ENCODE results near the gene TBC1D23. TPM values are rescaled to one million over a fixed set of nuclear protein-coding genes. Genes with fewer than 3 reads are reported as not detected.

Gene TBC1D23
- total and polyA plus RNA-seq, 4 donors: 33.8 to 82.1 (median 47.3) TPM

DNA sequence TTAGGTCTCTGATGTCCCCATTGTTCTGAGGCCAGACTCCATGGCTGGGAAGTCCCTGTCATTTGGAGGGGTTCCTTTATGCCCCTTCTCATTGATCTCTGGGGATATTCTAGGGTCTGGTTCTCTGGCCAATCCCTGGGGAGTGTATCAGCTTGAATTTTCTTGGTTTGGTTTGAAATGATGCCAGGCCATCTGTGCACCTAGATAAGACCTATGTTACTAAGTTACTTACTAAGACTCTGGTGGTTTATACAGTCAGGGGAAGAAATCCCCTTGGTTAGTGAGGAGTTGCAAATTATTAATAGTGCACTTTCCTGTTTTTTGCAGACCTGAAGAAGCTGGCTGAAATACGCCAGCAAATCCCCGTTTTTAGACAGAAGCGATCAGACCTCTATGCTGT lies 94.1 kb downstream of the TBC1D23 start:
- no peaks in the 10 kb centered on the region for H3K9me3 ChIP-seq (ENCODE audit: control insufficient read depth, insufficient read depth, low read length)
- H3K4me1 ChIP-seq (ENCODE audit: control insufficient read depth, insufficient read depth, low read length): no peaks in the 10 kb centered on the region
- H3K27me3 ChIP-seq (ENCODE audit: control insufficient read depth, insufficient read depth, low read length): no peaks in the 10 kb centered on the region
- no peak overlapping the region for H3K27ac ChIP-seq (ENCODE audit: low read depth, low read length)
- peaks cover 5% of the 10 kb centered on the region for H3K36me3 ChIP-seq (ENCODE audit: control insufficient read depth, insufficient read depth, low read length)
- no peak overlapping the region for H3K4me3 ChIP-seq (ENCODE audit: low read depth, low read length)
- DNase-seq (ENCODE audit: low read depth in 4 of 6, low spot score in 6 of 6): no peak
- WGBS (ENCODE audit: insufficient coverage): no CpG with 5 or more reads among the region's 3 CpGs

DNA sequence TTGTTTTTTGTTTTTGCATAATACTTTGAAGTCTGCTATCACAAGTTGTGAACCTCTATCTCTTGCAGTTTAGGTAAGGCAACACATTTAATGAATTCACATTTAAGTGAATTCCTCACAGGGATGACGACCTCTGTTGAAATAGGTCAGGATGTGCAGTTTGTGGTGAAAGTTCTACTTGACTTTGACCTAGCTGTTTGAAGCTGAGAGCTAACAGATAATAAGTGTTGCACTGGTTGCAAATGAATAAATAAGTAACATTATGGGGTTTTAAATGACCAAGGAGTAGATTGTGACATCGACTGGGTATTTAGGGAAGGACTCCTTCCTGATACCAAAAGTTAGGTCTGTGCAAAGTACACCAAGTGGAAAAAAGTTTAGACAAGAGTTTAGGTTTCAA lies 97.6 kb downstream of the TBC1D23 start:
- Histone ChIP-seq H3K27ac (ENCODE audit: low read depth, low read length) (no peak overlapping the region), H3K36me3 (ENCODE audit: control insufficient read depth, insufficient read depth, low read length) (no peaks in the 10 kb centered on the region), H3K27me3 (ENCODE audit: control insufficient read depth, insufficient read depth, low read length) (no peaks in the 10 kb centered on the region), H3K9me3 (ENCODE audit: control insufficient read depth, insufficient read depth, low read length) (no peaks in the 10 kb centered on the region), H3K4me1 (ENCODE audit: control insufficient read depth, insufficient read depth, low read length) (no peaks in the 10 kb centered on the region), H3K4me3 (ENCODE audit: low read depth, low read length) (no peak overlapping the region)
- no peak for DNase-seq (ENCODE audit: low read depth in 4 of 6, low spot score in 6 of 6)
- WGBS (ENCODE audit: insufficient coverage): 100% methylated on average over 1 of the region's 2 CpGs

DNA sequence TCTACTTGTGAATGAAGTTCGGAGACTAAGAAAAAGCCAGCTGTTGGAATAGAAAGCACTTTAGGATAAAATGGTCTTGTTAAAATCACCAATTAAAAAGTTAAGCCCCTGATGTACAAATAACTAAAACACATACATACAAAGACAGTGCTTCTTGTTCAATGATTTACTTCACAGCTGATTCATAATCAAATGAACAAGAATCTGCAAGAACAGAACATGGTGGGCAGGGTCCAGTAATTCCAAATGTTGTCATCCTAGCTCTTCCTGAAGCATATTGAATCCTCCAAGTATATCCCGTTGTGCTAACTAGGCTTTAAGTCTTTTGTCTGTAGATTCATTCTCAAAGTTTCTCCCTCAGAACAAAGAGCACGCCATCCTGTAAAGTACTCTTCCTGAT lies 98.2 kb downstream of the TBC1D23 start:
- Histone ChIP-seq H3K4me3 (ENCODE audit: low read depth, low read length) (no peak overlapping the region), H3K4me1 (ENCODE audit: control insufficient read depth, insufficient read depth, low read length) (no peaks in the 10 kb centered on the region), H3K27me3 (ENCODE audit: control insufficient read depth, insufficient read depth, low read length) (no peaks in the 10 kb centered on the region), H3K36me3 (ENCODE audit: control insufficient read depth, insufficient read depth, low read length) (no peaks in the 10 kb centered on the region), H3K27ac (ENCODE audit: low read depth, low read length) (no peak overlapping the region), H3K9me3 (ENCODE audit: control insufficient read depth, insufficient read depth, low read length) (no peaks in the 10 kb centered on the region)
- DNase-seq (ENCODE audit: low read depth in 4 of 6, low spot score in 6 of 6): no peak
- WGBS (ENCODE audit: insufficient coverage): 69% methylated on average over 2 of the region's 3 CpGs

DNA sequence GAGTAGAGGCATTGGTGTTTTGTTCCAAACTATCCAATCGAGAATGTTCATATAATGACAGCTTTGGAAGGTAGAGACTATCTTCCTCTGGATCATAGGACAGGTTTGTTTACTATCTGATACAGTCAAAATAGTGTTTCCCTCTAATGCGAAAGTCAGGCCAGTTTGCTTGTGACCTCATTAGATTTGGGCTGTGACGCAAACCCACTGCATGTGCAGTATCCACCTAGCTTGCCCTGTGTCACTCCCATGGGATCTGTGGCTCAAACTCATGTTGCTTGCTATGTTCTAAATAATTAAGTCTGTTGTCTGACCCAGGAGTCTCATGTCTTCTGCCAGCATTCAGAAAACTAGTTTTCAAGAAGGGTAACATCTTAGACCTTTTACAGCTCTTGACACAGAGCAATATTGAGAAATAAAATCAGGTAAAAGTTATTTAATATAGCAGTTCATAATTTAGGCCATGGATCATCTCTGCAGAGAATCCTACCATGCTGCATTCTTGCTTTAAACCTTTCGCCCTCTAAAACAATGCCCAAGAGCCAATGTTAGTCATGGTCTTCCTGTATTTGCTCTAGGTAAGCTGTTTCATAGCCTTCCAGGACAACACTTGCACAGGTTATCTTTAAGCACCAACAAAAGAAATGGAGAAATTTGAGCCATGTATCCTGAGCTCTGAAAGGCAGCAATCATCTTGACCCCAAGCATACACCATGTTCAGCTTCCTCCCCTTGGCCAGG lies 100.1 kb downstream of the TBC1D23 start:
- DNase-seq (ENCODE audit: low read depth in 4 of 6, low spot score in 6 of 6): no peak
- Histone ChIP-seq H3K36me3 (ENCODE audit: control insufficient read depth, insufficient read depth, low read length) (no peaks in the 10 kb centered on the region), H3K4me3 (ENCODE audit: low read depth, low read length) (no peak overlapping the region), H3K27me3 (ENCODE audit: control insufficient read depth, insufficient read depth, low read length) (no peaks in the 10 kb centered on the region), H3K27ac (ENCODE audit: low read depth, low read length) (no peak overlapping the region), H3K4me1 (ENCODE audit: control insufficient read depth, insufficient read depth, low read length) (no peaks in the 10 kb centered on the region), H3K9me3 (ENCODE audit: control insufficient read depth, insufficient read depth, low read length) (no peaks in the 10 kb centered on the region)
- 94% methylated on average over 3 of the region's 4 CpGs for WGBS (ENCODE audit: insufficient coverage)

DNA sequence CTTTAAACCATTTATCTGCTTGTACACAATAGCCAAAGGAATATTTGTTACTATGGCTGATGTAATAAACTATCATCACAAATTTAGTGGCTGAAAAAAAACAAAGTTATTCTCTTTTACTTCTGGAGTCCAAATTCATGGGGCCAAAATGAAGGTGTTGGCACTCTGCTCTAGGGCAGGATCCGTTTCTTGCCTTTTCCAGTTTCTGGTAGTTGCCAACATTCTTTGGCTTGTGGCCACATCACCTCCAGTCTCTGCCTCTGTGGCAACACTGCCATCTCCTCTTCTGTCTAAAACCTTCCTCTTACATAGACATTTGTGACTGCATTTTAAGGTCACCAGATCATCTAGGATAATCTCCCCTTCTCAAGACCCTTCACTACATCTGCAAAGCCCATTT lies 101.1 kb downstream of the TBC1D23 start:
- H3K4me3 ChIP-seq (ENCODE audit: low read depth, low read length): no peak overlapping the region
- H3K4me1 ChIP-seq (ENCODE audit: control insufficient read depth, insufficient read depth, low read length): no peaks in the 10 kb centered on the region
- 83% methylated on average over 1 of the region's 1 CpG for WGBS (ENCODE audit: insufficient coverage)
- no peak overlapping the region for H3K27ac ChIP-seq (ENCODE audit: low read depth, low read length)
- H3K9me3 ChIP-seq (ENCODE audit: control insufficient read depth, insufficient read depth, low read length): no peaks in the 10 kb centered on the region
- no peak for DNase-seq (ENCODE audit: low read depth in 4 of 6, low spot score in 6 of 6)
- no peaks in the 10 kb centered on the region for H3K27me3 ChIP-seq (ENCODE audit: control insufficient read depth, insufficient read depth, low read length)
- peaks cover 3% of the 10 kb centered on the region for H3K36me3 ChIP-seq (ENCODE audit: control insufficient read depth, insufficient read depth, low read length)

DNA sequence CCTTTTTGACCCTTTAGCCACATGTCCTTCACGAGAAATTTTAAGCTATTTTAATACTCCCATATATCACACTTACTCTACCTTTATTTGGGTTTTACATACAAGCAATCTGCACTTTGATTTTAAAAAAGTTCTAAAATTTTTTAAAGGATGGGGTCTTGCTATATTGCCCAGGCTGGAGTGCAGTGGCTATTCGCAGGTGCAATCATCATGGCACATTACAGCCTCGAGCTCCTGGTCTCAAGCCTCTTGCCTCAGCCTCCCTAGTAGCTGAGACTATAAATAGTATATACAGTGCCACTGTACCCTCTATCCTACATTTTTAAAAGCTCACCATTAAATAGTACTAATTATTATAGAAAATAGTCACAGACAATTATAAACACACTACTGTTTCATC lies 103.6 kb downstream of the TBC1D23 start:
- no peak for DNase-seq (ENCODE audit: low read depth in 4 of 6, low spot score in 6 of 6)
- WGBS (ENCODE audit: insufficient coverage): no CpG with 5 or more reads among the region's 3 CpGs
- Histone ChIP-seq H3K36me3 (ENCODE audit: control insufficient read depth, insufficient read depth, low read length) (peaks cover 9% of the 10 kb centered on the region), H3K27ac (ENCODE audit: low read depth, low read length) (no peak overlapping the region), H3K27me3 (ENCODE audit: control insufficient read depth, insufficient read depth, low read length) (no peaks in the 10 kb centered on the region), H3K4me1 (ENCODE audit: control insufficient read depth, insufficient read depth, low read length) (no peaks in the 10 kb centered on the region), H3K9me3 (ENCODE audit: control insufficient read depth, insufficient read depth, low read length) (no peaks in the 10 kb centered on the region), H3K4me3 (ENCODE audit: low read depth, low read length) (no peak overlapping the region)

DNA sequence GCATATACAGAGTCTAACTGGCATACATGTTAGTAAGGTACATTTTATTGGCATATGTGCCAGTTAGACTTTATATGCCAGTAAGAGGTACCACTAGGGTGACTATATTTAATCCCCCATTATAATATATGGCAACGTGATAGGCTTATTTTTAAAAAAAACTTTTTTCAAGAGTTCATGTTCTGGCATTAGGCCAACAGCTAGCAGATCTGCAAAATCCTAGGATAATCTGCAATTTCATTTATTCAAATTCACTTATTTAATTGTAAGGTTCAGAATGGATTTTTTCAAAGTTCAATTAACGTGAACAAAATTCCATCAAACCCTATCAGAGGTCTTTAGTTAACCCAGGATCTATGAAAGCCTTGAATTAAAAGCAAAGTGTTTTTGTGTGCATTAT lies 105.6 kb downstream of the TBC1D23 start:
- no CpG with 5 or more reads among the region's 2 CpGs for WGBS (ENCODE audit: insufficient coverage)
- DNase-seq (ENCODE audit: low read depth in 4 of 6, low spot score in 6 of 6): no peak
- no peaks in the 10 kb centered on the region for H3K4me1 ChIP-seq (ENCODE audit: control insufficient read depth, insufficient read depth, low read length)
- H3K36me3 ChIP-seq (ENCODE audit: control insufficient read depth, insufficient read depth, low read length): peaks cover 13% of the 10 kb centered on the region
- no peaks in the 10 kb centered on the region for H3K27me3 ChIP-seq (ENCODE audit: control insufficient read depth, insufficient read depth, low read length)
- H3K9me3 ChIP-seq (ENCODE audit: control insufficient read depth, insufficient read depth, low read length): no peaks in the 10 kb centered on the region
- no peak overlapping the region for H3K27ac ChIP-seq (ENCODE audit: low read depth, low read length)
- no peak overlapping the region for H3K4me3 ChIP-seq (ENCODE audit: low read depth, low read length)

DNA sequence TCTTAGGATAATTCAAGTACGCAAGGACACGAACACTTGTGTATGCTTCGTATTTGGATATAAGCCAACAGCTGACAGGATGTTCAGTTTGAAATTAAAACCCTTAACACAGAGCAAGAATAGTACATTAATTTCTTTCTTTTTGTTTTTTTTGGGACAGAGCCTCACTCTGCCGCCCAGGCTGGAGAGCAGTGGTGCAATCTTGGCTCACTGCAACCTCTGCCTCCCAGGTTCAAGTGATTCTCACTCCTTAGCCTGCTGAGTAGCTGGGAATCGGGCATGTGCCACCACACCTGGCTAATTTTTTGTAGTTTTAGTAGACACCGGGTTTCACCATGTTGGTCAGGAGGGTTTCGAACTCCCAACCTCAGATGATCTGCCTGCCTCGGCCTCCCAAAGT lies 107.6 kb downstream of the TBC1D23 start:
- Histone ChIP-seq H3K27me3 (ENCODE audit: control insufficient read depth, insufficient read depth, low read length) (no peaks in the 10 kb centered on the region), H3K27ac (ENCODE audit: low read depth, low read length) (no peak overlapping the region), H3K4me3 (ENCODE audit: low read depth, low read length) (no peak overlapping the region), H3K9me3 (ENCODE audit: control insufficient read depth, insufficient read depth, low read length) (no peaks in the 10 kb centered on the region), H3K4me1 (ENCODE audit: control insufficient read depth, insufficient read depth, low read length) (no peaks in the 10 kb centered on the region), H3K36me3 (ENCODE audit: control insufficient read depth, insufficient read depth, low read length) (peaks cover 16% of the 10 kb centered on the region)
- no peak for DNase-seq (ENCODE audit: low read depth in 4 of 6, low spot score in 6 of 6)
- WGBS (ENCODE audit: insufficient coverage): 66% methylated on average over 2 of the region's 8 CpGs

DNA sequence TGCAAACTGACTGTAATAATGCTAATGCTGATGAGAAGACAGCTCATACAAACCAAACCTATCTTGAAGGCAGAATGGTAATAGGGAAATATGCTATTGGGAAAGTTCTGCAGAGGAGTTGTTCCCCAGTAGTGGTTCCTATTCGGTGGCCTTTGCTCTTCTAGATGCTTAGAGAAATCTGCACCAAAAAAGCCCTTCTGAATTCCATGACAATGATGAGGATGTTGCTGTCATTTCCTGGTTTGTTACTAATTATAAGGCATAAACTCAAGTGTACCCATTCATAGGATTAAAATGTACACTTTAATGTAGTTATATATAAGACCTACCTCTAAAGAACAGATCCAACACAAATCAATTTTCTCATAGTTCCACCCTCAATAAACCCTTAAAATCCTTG lies 110.0 kb downstream of the TBC1D23 start:
- WGBS (ENCODE audit: insufficient coverage): no CpG with 5 or more reads among the region's 1 CpG
- H3K27me3 ChIP-seq (ENCODE audit: control insufficient read depth, insufficient read depth, low read length): no peaks in the 10 kb centered on the region
- H3K9me3 ChIP-seq (ENCODE audit: control insufficient read depth, insufficient read depth, low read length): no peaks in the 10 kb centered on the region
- no peak overlapping the region for H3K27ac ChIP-seq (ENCODE audit: low read depth, low read length)
- no peak overlapping the region for H3K4me3 ChIP-seq (ENCODE audit: low read depth, low read length)
- H3K4me1 ChIP-seq (ENCODE audit: control insufficient read depth, insufficient read depth, low read length): no peaks in the 10 kb centered on the region
- no peak for DNase-seq (ENCODE audit: low read depth in 4 of 6, low spot score in 6 of 6)
- H3K36me3 ChIP-seq (ENCODE audit: control insufficient read depth, insufficient read depth, low read length): peaks cover 16% of the 10 kb centered on the region

DNA sequence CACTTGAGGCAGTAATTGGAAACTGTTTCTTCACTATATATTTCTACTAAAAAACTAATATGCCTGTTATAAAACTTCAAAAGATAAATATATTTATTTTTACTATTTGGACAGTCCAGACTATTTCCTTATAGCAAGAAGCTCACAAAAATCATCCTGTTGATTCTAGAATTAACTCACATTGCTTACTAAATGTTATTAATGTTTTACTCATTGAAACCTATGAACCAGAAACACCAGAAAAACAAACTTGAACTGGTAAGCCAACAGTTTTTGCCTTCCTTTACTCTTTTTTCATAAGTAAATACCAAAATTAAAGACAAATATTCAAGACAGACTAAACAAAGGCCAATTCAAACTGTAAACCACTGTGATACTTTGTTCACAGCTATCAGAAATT lies 113.7 kb downstream of the TBC1D23 start:
- H3K27me3 ChIP-seq (ENCODE audit: control insufficient read depth, insufficient read depth, low read length): no peaks in the 10 kb centered on the region
- no peak for DNase-seq (ENCODE audit: low read depth in 4 of 6, low spot score in 6 of 6)
- H3K36me3 ChIP-seq (ENCODE audit: control insufficient read depth, insufficient read depth, low read length): peaks cover 19% of the 10 kb centered on the region
- no peak overlapping the region for H3K4me3 ChIP-seq (ENCODE audit: low read depth, low read length)
- no peak overlapping the region for H3K27ac ChIP-seq (ENCODE audit: low read depth, low read length)
- no peaks in the 10 kb centered on the region for H3K9me3 ChIP-seq (ENCODE audit: control insufficient read depth, insufficient read depth, low read length)
- no peaks in the 10 kb centered on the region for H3K4me1 ChIP-seq (ENCODE audit: control insufficient read depth, insufficient read depth, low read length)

Measured in spinal cord (tissue), 10 donors.